Measurements from ENCODE around the gene TSKU. TPM values are rescaled to one million over a fixed set of nuclear protein-coding genes. Genes with fewer than 3 reads are reported as not detected.

Gene TSKU
- total RNA-seq, 3 donors from 2014 or later: 51.1 to 360 (median 65.1) TPM

- H3K4me1 ChIP-seq: no peaks in the 10 kb centered on the region
- H3K4me3 ChIP-seq: no peak overlapping the region
- peak in 1 of 2 donors; percentile 7 for DNase-seq (ENCODE audit: low spot score in 2 of 2)
- TF ChIP-seq, protein P1, sequence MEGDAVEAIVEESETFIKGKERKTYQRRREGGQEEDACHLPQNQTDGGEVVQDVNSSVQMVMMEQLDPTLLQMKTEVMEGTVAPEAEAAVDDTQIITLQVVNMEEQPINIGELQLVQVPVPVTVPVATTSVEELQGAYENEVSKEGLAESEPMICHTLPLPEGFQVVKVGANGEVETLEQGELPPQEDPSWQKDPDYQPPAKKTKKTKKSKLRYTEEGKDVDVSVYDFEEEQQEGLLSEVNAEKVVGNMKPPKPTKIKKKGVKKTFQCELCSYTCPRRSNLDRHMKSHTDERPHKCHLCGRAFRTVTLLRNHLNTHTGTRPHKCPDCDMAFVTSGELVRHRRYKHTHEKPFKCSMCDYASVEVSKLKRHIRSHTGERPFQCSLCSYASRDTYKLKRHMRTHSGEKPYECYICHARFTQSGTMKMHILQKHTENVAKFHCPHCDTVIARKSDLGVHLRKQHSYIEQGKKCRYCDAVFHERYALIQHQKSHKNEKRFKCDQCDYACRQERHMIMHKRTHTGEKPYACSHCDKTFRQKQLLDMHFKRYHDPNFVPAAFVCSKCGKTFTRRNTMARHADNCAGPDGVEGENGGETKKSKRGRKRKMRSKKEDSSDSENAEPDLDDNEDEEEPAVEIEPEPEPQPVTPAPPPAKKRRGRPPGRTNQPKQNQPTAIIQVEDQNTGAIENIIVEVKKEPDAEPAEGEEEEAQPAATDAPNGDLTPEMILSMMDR (IDR thresholded peaks at IDR 0.05): no peak
- TF ChIP-seq POLR2AphosphoS5 (IDR thresholded peaks at IDR 0.05): no peak
- intact Hi-C loops (cut with DNase I; ENCODE audit: low total_unique reads): loop anchor here (5.0 kb wide), 1 partner anchor 431 kb away; no protein-coding TSS in a partner anchor
- no peaks in the 10 kb centered on the region for H3K27me3 ChIP-seq
- H3K36me3 ChIP-seq: no peaks in the 10 kb centered on the region
- H3K9me3 ChIP-seq: no peaks in the 10 kb centered on the region
- peak overlapping the region; percentile 35 to 49 for H3K27ac ChIP-seq
Measured at GRCh38 chr11:76806608-76807205, 23.6 kb downstream of the TSKU start.

DNA sequence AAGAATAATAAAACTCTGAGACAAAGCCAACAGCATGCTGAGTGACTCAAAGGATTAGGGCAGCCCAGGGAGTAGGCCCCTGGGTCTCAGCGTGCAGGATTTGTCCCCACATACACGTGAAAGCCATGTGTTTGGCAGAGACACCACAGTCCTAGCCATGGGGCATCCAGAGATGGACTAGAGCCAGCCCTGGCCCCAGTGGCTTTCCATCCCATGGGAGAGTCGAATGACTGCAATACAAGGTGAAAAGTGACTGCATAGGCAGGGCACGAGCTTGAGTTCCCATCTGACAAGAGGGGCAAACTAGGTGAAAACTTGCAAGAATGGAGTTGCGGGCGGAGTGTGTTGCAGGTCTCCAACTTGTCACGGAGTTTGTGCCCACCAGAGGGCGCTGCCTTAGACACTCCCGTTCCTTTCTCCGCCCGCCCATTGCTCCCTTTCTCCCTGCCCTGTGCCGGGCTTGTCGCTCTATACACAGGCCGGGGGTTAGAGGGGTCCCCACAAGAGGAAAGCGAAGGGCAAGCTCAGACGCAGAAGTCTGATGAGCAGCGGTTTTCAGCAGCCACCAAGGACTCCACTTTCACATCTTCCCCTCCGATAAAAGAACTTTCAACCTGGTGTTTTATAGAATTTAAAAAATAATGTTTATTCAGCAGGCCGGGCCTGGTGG is 24.2 kb downstream of the TSKU start:
- no peaks in the 10 kb centered on the region for H3K4me1 ChIP-seq
- peak; percentile 74 to 85 for DNase-seq (ENCODE audit: low spot score in 2 of 2)
- H3K4me3 ChIP-seq: peak overlapping the region in 1 of 3 donors; percentile 43

DNA sequence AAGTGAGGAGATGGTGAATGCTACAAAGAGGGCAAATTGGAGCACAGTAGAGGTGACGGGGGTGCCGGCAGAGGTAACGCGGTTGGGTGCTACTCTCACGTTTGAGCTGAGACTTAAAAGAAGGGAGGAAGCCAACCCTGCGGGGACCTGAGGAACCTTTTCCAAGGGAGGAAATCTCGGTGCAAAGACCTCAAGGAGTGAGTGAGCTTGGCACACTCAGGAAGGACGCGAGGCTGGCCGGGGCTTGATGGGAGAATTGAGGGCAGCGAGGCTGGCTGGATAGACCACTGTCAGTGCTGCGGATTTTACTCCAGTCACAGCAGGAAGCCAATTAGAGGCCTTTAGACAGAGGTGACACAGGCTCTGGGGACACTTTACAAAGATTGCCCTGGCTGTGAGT is 25.0 kb downstream of the TSKU start:
- DNase-seq (ENCODE audit: low spot score in 2 of 2): peak in 1 of 2 donors; percentile 11
- Histone ChIP-seq H3K4me3 (no peak overlapping the region), H3K36me3 (no peaks in the 10 kb centered on the region), H3K27ac (no peak overlapping the region), H3K9me3 (no peaks in the 10 kb centered on the region), H3K4me1 (no peaks in the 10 kb centered on the region), H3K27me3 (no peaks in the 10 kb centered on the region)
- TF ChIP-seq POLR2AphosphoS5 (IDR thresholded peaks at IDR 0.05) (no peak), POLR2A (IDR thresholded peaks at IDR 0.05) (no peak)
- TF ChIP-seq, protein P1 (IDR thresholded peaks at IDR 0.05): no peak
- intact Hi-C loops (cut with DNase I; ENCODE audit: low total_unique reads): loop anchor here (5.0 kb wide), 1 partner anchor 429 kb away; no protein-coding TSS in a partner anchor

More for the DNA sequence above, 24.2 kb downstream of the TSKU start:
- Histone ChIP-seq H3K36me3 (no peaks in the 10 kb centered on the region), H3K27me3 (no peaks in the 10 kb centered on the region), H3K9me3 (no peaks in the 10 kb centered on the region), H3K27ac (peak overlapping the region; percentile 35 to 49)
- TF ChIP-seq POLR2A (IDR thresholded peaks at IDR 0.05) (no peak), POLR2AphosphoS5 (IDR thresholded peaks at IDR 0.05) (peak in 2 of 3 donors; percentile 49 to 75)
- TF ChIP-seq, protein P1 (IDR thresholded peaks at IDR 0.05): peak; percentile 51 to 87 (median 80)
- intact Hi-C loops (cut with DNase I; ENCODE audit: low total_unique reads): loop anchor here (5.0 kb wide), 1 partner anchor 430 kb away; no protein-coding TSS in a partner anchor

GRCh38 chr11:76808996-76809395 is 25.8 kb downstream of the TSKU start:
- Histone ChIP-seq H3K4me3 (no peak overlapping the region), H3K27me3 (no peaks in the 10 kb centered on the region), H3K27ac (no peak overlapping the region), H3K4me1 (no peaks in the 10 kb centered on the region), H3K36me3 (no peaks in the 10 kb centered on the region), H3K9me3 (no peaks in the 10 kb centered on the region)
- intact Hi-C loops (cut with DNase I; ENCODE audit: low total_unique reads): loop anchor here (5.0 kb wide), 1 partner anchor 428 kb away; no protein-coding TSS in a partner anchor
- DNase-seq (ENCODE audit: low spot score in 2 of 2): peak in 1 of 2 donors; percentile 7
- TF ChIP-seq, protein P1 (IDR thresholded peaks at IDR 0.05): no peak
- no peak for TF ChIP-seq POLR2AphosphoS5 (IDR thresholded peaks at IDR 0.05)
- no peak for TF ChIP-seq POLR2A (IDR thresholded peaks at IDR 0.05)
